MCF 10A (cell line): ENCODE measurements around the gene ACTG2. TPM values are rescaled to one million over a fixed set of nuclear protein-coding genes. Genes with fewer than 3 reads are reported as not detected.
A peak's percentile ranks its signal among the peaks of the same experiment; 100 is the strongest.

Source experiments
- BruUV-seq: library from RNA; stranded (reverse); fragments of 400-500 nt; replicated peaks from 2 replicates; lab custom pipeline; 2021; lab: Mats Ljungman, UMichigan
- CTCF ChIA-PET: fragments of 300-600 bp; sonication (Branson Sonifier 250); formaldehyde crosslinking; extraction: SDS; loops from one replicate; lab custom pipeline; 2021; ENCODE audit warnings: antibody characterized with exemption, inconsistent platforms; lab: Yijun Ruan, JAX
- POLR2A ChIA-PET: fragments of 300-600, 350-650 bp; sonication (Branson Sonifier 250); formaldehyde crosslinking; extraction: SDS; loops from one replicate; lab custom pipeline; 2020; ENCODE audit warnings: antibody characterized with exemption, inconsistent platforms; lab: Yijun Ruan, JAX
- DNase-seq: peaks from one replicate; pipeline ENCODE4 v3.0.0-alpha.2; 2018; ENCODE audit not compliant: unreplicated experiment
- H3K27ac Mint-ChIP-seq: one replicate; pipeline ENCODE4 v1.8.0; 2022; ENCODE audit warnings: mild to moderate bottlenecking, low read depth, mixed read lengths; ENCODE audit not compliant: unreplicated experiment
- H3K27me3 Mint-ChIP-seq: one replicate; pipeline ENCODE4 v1.8.0; 2022; ENCODE audit warnings: mixed read lengths; ENCODE audit not compliant: insufficient read depth, unreplicated experiment
- H3K36me3 Mint-ChIP-seq: one replicate; pipeline ENCODE4 v1.8.0; 2022; ENCODE audit warnings: mild to moderate bottlenecking, moderate library complexity, mixed read lengths; ENCODE audit not compliant: insufficient read depth, unreplicated experiment
- H3K4me1 Mint-ChIP-seq: one replicate; pipeline ENCODE4 v1.8.0; 2022; ENCODE audit warnings: mixed read lengths; ENCODE audit not compliant: insufficient read depth, unreplicated experiment
- H3K4me3 Mint-ChIP-seq: one replicate; pipeline ENCODE4 v1.8.0; 2022; ENCODE audit warnings: mild to moderate bottlenecking, moderate library complexity, mixed read lengths; ENCODE audit not compliant: unreplicated experiment
- H3K9me3 Mint-ChIP-seq: one replicate; pipeline ENCODE4 v1.8.0; 2022; ENCODE audit warnings: mixed read lengths; ENCODE audit not compliant: unreplicated experiment
- intact Hi-C: fragments of 100-400 bp; cut with micrococcal nuclease; formaldehyde crosslinking; loops from 2 replicates; pipeline ENCODE4 v1.14.1; 2022
- total RNA-seq: library from RNA; stranded (reverse); gene quantifications from 2 replicates; pipeline ENCODE4 v1.2.3, GENCODE V29; 2022
- TF ChIP-seq, protein P1 (sequence below): fragments of 200-600 bp; IDR thresholded peaks from one replicate; pipeline ENCODE4 v1.8.0; 2022; ENCODE audit warnings: antibody characterized with exemption, mild to moderate bottlenecking; ENCODE audit not compliant: unreplicated experiment

Gene ACTG2
- total RNA-seq, 1 experiment from 2014 or later, result not detected

DNA sequence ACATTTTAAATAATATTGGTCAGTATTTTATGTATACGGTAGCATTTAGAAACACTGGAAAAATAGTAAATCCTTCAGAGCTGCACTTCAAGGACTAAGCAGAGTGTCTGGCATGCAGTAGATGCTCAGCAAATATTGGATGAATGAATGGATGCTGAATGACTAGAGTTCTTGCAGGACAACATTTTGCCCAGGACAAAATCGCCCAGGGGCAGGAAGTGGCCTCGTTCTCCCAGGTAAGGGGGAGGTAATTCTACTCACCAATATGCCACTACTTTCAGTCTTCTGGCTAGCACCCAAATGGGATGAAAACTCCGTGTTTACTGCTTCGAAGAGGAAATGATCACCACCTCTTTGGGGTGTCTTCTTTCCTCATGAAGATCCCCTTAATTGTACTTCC lies 29.9 kb downstream of the ACTG2 start:
- no peaks in the 10 kb centered on the region for H3K36me3 Mint-ChIP-seq
- TF ChIP-seq, protein P1, sequence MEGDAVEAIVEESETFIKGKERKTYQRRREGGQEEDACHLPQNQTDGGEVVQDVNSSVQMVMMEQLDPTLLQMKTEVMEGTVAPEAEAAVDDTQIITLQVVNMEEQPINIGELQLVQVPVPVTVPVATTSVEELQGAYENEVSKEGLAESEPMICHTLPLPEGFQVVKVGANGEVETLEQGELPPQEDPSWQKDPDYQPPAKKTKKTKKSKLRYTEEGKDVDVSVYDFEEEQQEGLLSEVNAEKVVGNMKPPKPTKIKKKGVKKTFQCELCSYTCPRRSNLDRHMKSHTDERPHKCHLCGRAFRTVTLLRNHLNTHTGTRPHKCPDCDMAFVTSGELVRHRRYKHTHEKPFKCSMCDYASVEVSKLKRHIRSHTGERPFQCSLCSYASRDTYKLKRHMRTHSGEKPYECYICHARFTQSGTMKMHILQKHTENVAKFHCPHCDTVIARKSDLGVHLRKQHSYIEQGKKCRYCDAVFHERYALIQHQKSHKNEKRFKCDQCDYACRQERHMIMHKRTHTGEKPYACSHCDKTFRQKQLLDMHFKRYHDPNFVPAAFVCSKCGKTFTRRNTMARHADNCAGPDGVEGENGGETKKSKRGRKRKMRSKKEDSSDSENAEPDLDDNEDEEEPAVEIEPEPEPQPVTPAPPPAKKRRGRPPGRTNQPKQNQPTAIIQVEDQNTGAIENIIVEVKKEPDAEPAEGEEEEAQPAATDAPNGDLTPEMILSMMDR, result no peak
- no TSS peak for BruUV-seq
- ChIA-PET CTCF (no interaction called here), POLR2A (no interaction called here)
- intact Hi-C loops, result no loop called here
- H3K27me3 Mint-ChIP-seq, result no peaks in the 10 kb centered on the region
- H3K9me3 Mint-ChIP-seq, result no peaks in the 10 kb centered on the region
- H3K4me3 Mint-ChIP-seq, result no peak overlapping the region
- H3K4me1 Mint-ChIP-seq, result peaks cover 7% of the 10 kb centered on the region
- no peak for DNase-seq
- H3K27ac Mint-ChIP-seq, result no peak overlapping the region

DNA sequence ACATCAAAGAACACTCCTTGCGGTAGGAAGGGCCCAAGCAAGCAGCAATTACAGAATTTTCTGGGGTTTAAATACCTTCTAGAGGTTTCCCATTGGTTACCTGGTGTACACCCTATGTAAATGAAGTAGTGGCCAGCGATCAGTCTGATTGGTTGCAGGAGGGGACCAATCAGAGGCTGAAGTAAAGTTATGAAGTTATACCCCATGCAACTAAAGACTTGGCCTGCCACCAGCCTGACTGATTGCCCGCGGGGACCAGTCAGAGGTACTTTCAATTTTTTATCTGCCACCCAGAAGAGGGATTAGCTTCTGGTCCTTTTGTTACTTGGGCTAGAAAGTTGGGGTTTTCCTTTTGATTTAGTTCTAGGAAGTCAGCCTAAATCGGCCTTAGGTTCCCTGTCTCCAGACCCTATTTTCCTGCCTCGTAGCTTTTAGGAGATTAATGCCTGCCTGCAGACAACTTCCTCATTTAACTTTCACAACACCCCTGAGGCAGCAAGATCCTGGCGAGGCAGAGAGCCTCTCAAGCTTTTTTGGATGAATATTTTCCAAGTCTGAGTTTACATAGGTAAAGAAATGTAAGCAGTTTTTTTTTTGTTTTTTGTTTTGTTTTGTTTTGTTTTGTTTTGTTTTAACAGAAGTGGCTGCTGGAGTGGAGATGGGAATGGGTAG lies 32.4 kb downstream of the ACTG2 start:
- peaks cover 5% of the 10 kb centered on the region for H3K36me3 Mint-ChIP-seq
- H3K4me3 Mint-ChIP-seq, result no peak overlapping the region
- H3K4me1 Mint-ChIP-seq, result peaks cover 32% of the 10 kb centered on the region
- no TSS peak for BruUV-seq
- H3K27ac Mint-ChIP-seq, result no peak overlapping the region
- H3K27me3 Mint-ChIP-seq, result no peaks in the 10 kb centered on the region
- TF ChIP-seq, protein P1, result no peak
- H3K9me3 Mint-ChIP-seq, result no peaks in the 10 kb centered on the region
- CTCF ChIA-PET, result interaction anchor here (0.5 to 0.7 kb wide), 5 partner anchors 10 to 195 kb away, joined by 3 to 4 read pairs (median 3); no protein-coding TSS in a partner anchor
- no peak for DNase-seq
- intact Hi-C loops, result no loop called here
- POLR2A ChIA-PET, result interaction anchor here (0.6 to 1.7 kb wide), 19 partner anchors 8 to 605 kb away, joined by 3 to 7 read pairs (median 5); partner anchors contain the start of genes AUP1, HTRA2, MOB1A and STAMBP

DNA sequence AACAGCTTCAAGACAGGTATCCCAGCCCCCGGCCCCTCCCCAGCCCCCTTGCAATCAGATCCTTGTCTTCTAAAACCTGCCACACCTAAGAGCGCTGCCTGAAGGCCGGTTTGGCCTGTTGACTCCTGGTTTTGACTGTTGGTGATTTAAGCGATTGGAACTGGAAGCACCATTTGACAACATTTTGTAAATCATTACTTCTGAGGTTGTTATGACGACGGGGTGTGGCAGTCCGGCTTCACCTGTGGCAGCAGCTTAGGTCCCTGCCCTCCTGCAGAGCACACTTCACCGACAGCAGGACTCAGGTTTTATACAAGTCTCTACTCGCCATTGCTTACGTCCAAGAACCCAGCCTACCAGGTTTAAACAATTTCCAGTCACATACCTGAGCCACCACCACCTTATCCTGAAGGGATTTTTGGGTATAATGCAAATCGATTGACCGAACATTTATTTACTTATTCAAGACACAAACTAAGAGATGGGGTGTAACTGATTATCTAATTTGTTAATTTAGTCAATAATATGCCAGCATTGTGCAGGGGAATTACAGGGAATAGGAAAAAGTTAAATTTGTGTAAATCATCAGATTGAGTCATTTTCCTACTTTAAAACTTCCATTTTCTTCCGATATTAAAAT lies 33.2 kb downstream of the ACTG2 start:
- peak overlapping the region; percentile 97 for H3K27ac Mint-ChIP-seq
- DNase-seq, result peak; percentile 85
- POLR2A ChIA-PET, result interaction anchor here (0.7 to 1.7 kb wide), 16 partner anchors 8 to 604 kb away, joined by 3 to 7 read pairs (median 5); partner anchors contain the start of genes AUP1, HTRA2, MOB1A and STAMBP
- BruUV-seq, result TSS peak; percentile 97
- no peaks in the 10 kb centered on the region for H3K9me3 Mint-ChIP-seq
- no peaks in the 10 kb centered on the region for H3K27me3 Mint-ChIP-seq
- peak overlapping the region; percentile 85 for H3K4me3 Mint-ChIP-seq
- CTCF ChIA-PET, result interaction anchor here (0.7 kb wide), 1 partner anchor 15 kb away, joined by 3 read pairs; no protein-coding TSS in a partner anchor
- H3K4me1 Mint-ChIP-seq, result peaks cover 40% of the 10 kb centered on the region
- intact Hi-C loops, result loop anchor here (2.0 kb wide), 1 partner anchor 95 kb away; no protein-coding TSS in a partner anchor
- TF ChIP-seq, protein P1, result no peak
- H3K36me3 Mint-ChIP-seq, result peaks cover 5% of the 10 kb centered on the region
